ENCODE data around the gene CST2. TPM values are rescaled to one million over a fixed set of nuclear protein-coding genes. Genes with fewer than 3 reads are reported as not detected.
A peak's percentile ranks its signal among the peaks of the same experiment; 100 is the strongest.
"Not testable (repeated sequence)": the region's sequence is repeated elsewhere in the genome, so short reads cannot be mapped to it uniquely, and the experiment has no call there.

CST2 gene
- total and polyA plus RNA-seq, 2 experiments from 2014 or later: not detected

GRCh38 chr20:23867152-23867776 lies 40.7 kb upstream of the CST2 start (continued):
- TF ChIP-seq CREB1 (CRISPR knock-in tag; IDR thresholded peaks at IDR 0.05; ENCODE audit: low read depth) (no peak), REST (IDR thresholded peaks at IDR 0.05; ENCODE audit: unreplicated experiment) (no peak), ZNF114 (CRISPR knock-in tag; IDR thresholded peaks at IDR 0.05) (no peak), JUNB (IDR thresholded peaks at IDR 0.05; ENCODE audit: unreplicated experiment) (no peak), ZNF331 (CRISPR knock-in tag; IDR thresholded peaks at IDR 0.05; ENCODE audit: low read depth) (no peak), ETS1 (IDR thresholded peaks at IDR 0.05) (no peak)

- not testable (repeated sequence) for H3K4me1 ChIP-seq (ENCODE audit: insufficient read depth); H3K27me3 ChIP-seq (ENCODE audit: insufficient read depth); H3K36me3 Mint-ChIP-seq (ENCODE audit: low read depth); DNase-seq (ENCODE audit: low spot score); H3K36me3 ChIP-seq (ENCODE audit: insufficient read depth); H4K20me1 ChIP-seq (replicated peaks; ENCODE audit: insufficient read depth); H3F3A ChIP-seq (replicated peaks; ENCODE audit: low read depth); H3K4me3 Mint-ChIP-seq; H3K9me2 ChIP-seq (ENCODE audit: insufficient read depth); H3K27ac ChIP-seq (ENCODE audit: low read depth); H3K27ac Mint-ChIP-seq; H3K9me3 Mint-ChIP-seq; H3K4me2 ChIP-seq; H3K79me2 ChIP-seq (replicated peaks; ENCODE audit: insufficient read depth); H2AFZ ChIP-seq; H3K4me3 ChIP-seq; ATAC-seq
- Mint-ChIP-seq H3K27me3 (ENCODE audit: insufficient read depth, low read depth, poor library complexity) (peaks cover 11% of the 10 kb centered on the region), H3K4me1 (peaks cover 18% of the 10 kb centered on the region)
Measured at GRCh38 chr20:23860771-23861170, 34.2 kb upstream of the CST2 start.

- no peaks in the 10 kb centered on the region for H3K9me2 ChIP-seq (ENCODE audit: insufficient read depth)
- H3K4me1 ChIP-seq (ENCODE audit: insufficient read depth): peaks cover 6% of the 10 kb centered on the region
- peak overlapping the region; percentile 68 for H3K4me2 ChIP-seq
- no peaks in the 10 kb centered on the region for H3K79me2 ChIP-seq (replicated peaks; ENCODE audit: insufficient read depth)
- peak; percentile 37 for DNase-seq (ENCODE audit: low spot score)
- H3K36me3 ChIP-seq (ENCODE audit: insufficient read depth): no peaks in the 10 kb centered on the region
- Mint-ChIP-seq H3K36me3 (ENCODE audit: low read depth) (no peaks in the 10 kb centered on the region), H3K27ac (no peak overlapping the region), H3K4me3 (no peak overlapping the region), H3K27me3 (ENCODE audit: insufficient read depth, low read depth, poor library complexity) (peaks cover 7% of the 10 kb centered on the region), H3K4me1 (peaks cover 18% of the 10 kb centered on the region), H3K9me3 (0 out of 3 replicates have a peak, but pooled peaks cover under 1% of the 10 kb centered on the region)
- H3K4me3 ChIP-seq: no peak overlapping the region
- H3K27me3 ChIP-seq (ENCODE audit: insufficient read depth): no peaks in the 10 kb centered on the region
- no peaks in the 10 kb centered on the region for H3F3A ChIP-seq (replicated peaks; ENCODE audit: low read depth)
- no peak overlapping the region for H3K27ac ChIP-seq (ENCODE audit: low read depth)
- H2AFZ ChIP-seq: peak overlapping the region; percentile 63; the same call in 1 of the 2 replicates
- H4K20me1 ChIP-seq (replicated peaks; ENCODE audit: insufficient read depth): no peaks in the 10 kb centered on the region
- peak; percentile 95 for ATAC-seq
- no peak for TF ChIP-seq EZH2 (IDR thresholded peaks at IDR 0.05; ENCODE audit: low read depth, unreplicated experiment)
- no peak for TF ChIP-seq STAT1 (IDR thresholded peaks at IDR 0.05; ENCODE audit: unreplicated experiment)
- TF ChIP-seq ZNF331 (CRISPR knock-in tag; IDR thresholded peaks at IDR 0.05; ENCODE audit: low read depth): no peak
- no peak for TF ChIP-seq NANOG (IDR thresholded peaks at IDR 0.05; ENCODE audit: borderline replicate concordance)
- no peak for TF ChIP-seq CREB1 (CRISPR knock-in tag; IDR thresholded peaks at IDR 0.05; ENCODE audit: low read depth)
- no peak for TF ChIP-seq POLR2AphosphoS5 (IDR thresholded peaks at IDR 0.05; ENCODE audit: low read depth)
- no peak for TF ChIP-seq ETS1 (IDR thresholded peaks at IDR 0.05)
- no peak for TF ChIP-seq REST (IDR thresholded peaks at IDR 0.05; ENCODE audit: unreplicated experiment)
- no peak for TF ChIP-seq JUNB (IDR thresholded peaks at IDR 0.05; ENCODE audit: unreplicated experiment)
Measured at GRCh38 chr20:23857962-23858595, 31.6 kb upstream of the CST2 start.
